Fibroblast of lung (primary cell): Measurements from ENCODE around the gene SRGAP1. TPM values are rescaled to one million over a fixed set of nuclear protein-coding genes. Genes with fewer than 3 reads are reported as not detected.

ENCODE experiments used
- DNase-seq, 2 donors: peaks; one replicate each; pipeline versions ENCODE4 v3.0.0 to v3.0.0-alpha.2; 2010; ENCODE audit warnings: low read depth in 2 of 2
- H2AFZ ChIP-seq: 2 replicates; pipeline ENCODE4 v1.5.1; 2012; ENCODE audit warnings: low read length, control low read depth, inconsistent platforms
- H3K27ac ChIP-seq: 2 replicates; pipeline ENCODE4 v1.5.1; 2011; ENCODE audit warnings: low read length, control low read depth; ENCODE audit not compliant: insufficient read depth
- H3K27me3 ChIP-seq: 2 replicates; pipeline ENCODE4 v1.5.1; 2011; ENCODE audit warnings: mild to moderate bottlenecking, low read length; ENCODE audit not compliant: control insufficient read depth, insufficient read depth
- H3K36me3 ChIP-seq: 2 replicates; pipeline ENCODE4 v1.5.1; 2011; ENCODE audit warnings: low read length; ENCODE audit not compliant: control insufficient read depth, insufficient read depth
- H3K4me1 ChIP-seq: 2 replicates; pipeline ENCODE4 v1.5.1; 2011; ENCODE audit warnings: low read length; ENCODE audit not compliant: control insufficient read depth, insufficient read depth; ENCODE audit errors: extremely low read depth
- H3K4me2 ChIP-seq: 2 replicates; pipeline ENCODE4 v1.5.1; 2011; ENCODE audit warnings: low read length, control low read depth; ENCODE audit not compliant: insufficient read depth; ENCODE audit errors: extremely low read depth
- H3K4me3 ChIP-seq, 4 experiments: fragments of 200-600 bp in 1 of 4; sonication (generic) in 1 of 4; replicated peaks in 1 of 4; 2 replicates each; pipeline ENCODE4 v1.5.1; 2011 to 2016; ENCODE audit warnings: low read length in 4 of 4, low read depth in 3 of 4, mild to moderate bottlenecking in 3 of 4, control low read depth in 2 of 4, inconsistent platforms in 1 of 4, mixed read lengths in 1 of 4; ENCODE audit not compliant: insufficient read depth in 1 of 4; ENCODE audit errors: control extremely low read depth in 1 of 4
- H3K79me2 ChIP-seq: 2 replicates; pipeline ENCODE4 v1.5.1; 2012; ENCODE audit warnings: mild to moderate bottlenecking, low read length, inconsistent platforms; ENCODE audit not compliant: control insufficient read depth, insufficient read depth
- H3K9ac ChIP-seq: 2 replicates; pipeline ENCODE4 v1.5.1; 2011; ENCODE audit warnings: mild to moderate bottlenecking, low read length, control low read depth; ENCODE audit not compliant: insufficient read depth
- H3K9me3 ChIP-seq: 2 replicates; pipeline ENCODE4 v1.5.1; 2012; ENCODE audit warnings: low read depth, low read length; ENCODE audit not compliant: control insufficient read depth, insufficient read depth
- H4K20me1 ChIP-seq: 2 replicates; pipeline ENCODE4 v1.5.1; 2011; ENCODE audit warnings: low read length; ENCODE audit not compliant: control insufficient read depth, insufficient read depth; ENCODE audit errors: extremely low read depth
- EZH2 ChIP-seq: IDR thresholded peaks from 2 replicates; pipeline ENCODE4 v1.5.1; 2012; ENCODE audit warnings: low read length, control low read depth, mild to moderate bottlenecking; ENCODE audit errors: missing control alignments
- polyA plus RNA-seq, 2 donors: library from polyadenylated mRNA; depleted of rRNA in 1 of 2; stranded (reverse) in 1 of 2; unstranded in 1 of 2; fragments of >200 nt; gene quantifications; 2 replicates each; pipeline ENCODE4 v1.2.1, GENCODE V29; 2011 to 2012; ENCODE audit warnings: missing spikeins in 1 of 2
- total RNA-seq: library from RNA; depleted of rRNA; stranded (reverse); fragments of >200 nt; gene quantifications from 2 replicates; pipeline ENCODE4 v1.2.1, GENCODE V29; 2014
- TF ChIP-seq, protein P1 (sequence below), 2 donors: IDR thresholded peaks in 1 of 2; conservative IDR thresholded peaks in 1 of 2; 1 replicate in 1 of 2; 2 replicates in 1 of 2; pipeline ENCODE4 v1.5.1; 2011 to 2012; ENCODE audit warnings: low read length in 2 of 2, control low read depth in 1 of 2, inconsistent platforms in 1 of 2, low read depth in 1 of 2, mild to moderate bottlenecking in 1 of 2

SRGAP1 gene
- total and polyA plus RNA-seq, 2 donors (not counting 1 experiment from before 2014, with no cell fraction given) = 18.9 to 30.2 TPM

DNA sequence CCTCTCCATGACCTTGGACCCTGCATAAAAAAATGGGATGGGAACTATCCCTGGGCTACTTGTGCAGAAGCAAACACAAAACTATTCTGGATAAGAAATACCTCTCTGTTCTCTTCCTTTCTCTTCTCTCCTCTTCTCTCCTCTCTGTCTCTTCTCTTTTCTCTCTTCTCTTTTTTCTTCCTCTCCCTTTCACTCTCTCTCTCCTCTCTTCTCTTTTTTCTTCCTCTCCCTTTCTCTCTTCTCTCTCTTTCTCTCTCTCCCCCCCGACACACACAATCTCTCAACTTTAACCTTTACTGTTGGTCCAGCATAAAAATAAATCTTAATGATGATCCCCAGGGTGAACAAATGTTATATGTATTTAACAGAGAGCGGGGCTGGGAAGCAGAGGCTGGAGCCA is 141.4 kb downstream of the SRGAP1 start:
- H3K27ac ChIP-seq = no peak overlapping the region
- H3K9me3 ChIP-seq = no peaks in the 10 kb centered on the region
- TF ChIP-seq, protein P1, sequence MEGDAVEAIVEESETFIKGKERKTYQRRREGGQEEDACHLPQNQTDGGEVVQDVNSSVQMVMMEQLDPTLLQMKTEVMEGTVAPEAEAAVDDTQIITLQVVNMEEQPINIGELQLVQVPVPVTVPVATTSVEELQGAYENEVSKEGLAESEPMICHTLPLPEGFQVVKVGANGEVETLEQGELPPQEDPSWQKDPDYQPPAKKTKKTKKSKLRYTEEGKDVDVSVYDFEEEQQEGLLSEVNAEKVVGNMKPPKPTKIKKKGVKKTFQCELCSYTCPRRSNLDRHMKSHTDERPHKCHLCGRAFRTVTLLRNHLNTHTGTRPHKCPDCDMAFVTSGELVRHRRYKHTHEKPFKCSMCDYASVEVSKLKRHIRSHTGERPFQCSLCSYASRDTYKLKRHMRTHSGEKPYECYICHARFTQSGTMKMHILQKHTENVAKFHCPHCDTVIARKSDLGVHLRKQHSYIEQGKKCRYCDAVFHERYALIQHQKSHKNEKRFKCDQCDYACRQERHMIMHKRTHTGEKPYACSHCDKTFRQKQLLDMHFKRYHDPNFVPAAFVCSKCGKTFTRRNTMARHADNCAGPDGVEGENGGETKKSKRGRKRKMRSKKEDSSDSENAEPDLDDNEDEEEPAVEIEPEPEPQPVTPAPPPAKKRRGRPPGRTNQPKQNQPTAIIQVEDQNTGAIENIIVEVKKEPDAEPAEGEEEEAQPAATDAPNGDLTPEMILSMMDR (conservative IDR thresholded peaks at IDR 0.05 in 1 of 2, IDR thresholded peaks at IDR 0.05 in 1 of 2; ENCODE audit: low read depth in 1 of 2, low read length in 2 of 2) = no peak
- no peak overlapping the region for H2AFZ ChIP-seq
- no peaks in the 10 kb centered on the region for H4K20me1 ChIP-seq
- no peaks in the 10 kb centered on the region for H3K27me3 ChIP-seq
- peaks cover 48% of the 10 kb centered on the region for H3K79me2 ChIP-seq
- no peak overlapping the region for H3K9ac ChIP-seq
- H3K36me3 ChIP-seq = peaks cover 6% of the 10 kb centered on the region
- no peak overlapping the region for H3K4me2 ChIP-seq
- no peak for DNase-seq
- H3K4me1 ChIP-seq = peaks cover 11% of the 10 kb centered on the region
- H3K4me3 ChIP-seq = no peak overlapping the region

DNA sequence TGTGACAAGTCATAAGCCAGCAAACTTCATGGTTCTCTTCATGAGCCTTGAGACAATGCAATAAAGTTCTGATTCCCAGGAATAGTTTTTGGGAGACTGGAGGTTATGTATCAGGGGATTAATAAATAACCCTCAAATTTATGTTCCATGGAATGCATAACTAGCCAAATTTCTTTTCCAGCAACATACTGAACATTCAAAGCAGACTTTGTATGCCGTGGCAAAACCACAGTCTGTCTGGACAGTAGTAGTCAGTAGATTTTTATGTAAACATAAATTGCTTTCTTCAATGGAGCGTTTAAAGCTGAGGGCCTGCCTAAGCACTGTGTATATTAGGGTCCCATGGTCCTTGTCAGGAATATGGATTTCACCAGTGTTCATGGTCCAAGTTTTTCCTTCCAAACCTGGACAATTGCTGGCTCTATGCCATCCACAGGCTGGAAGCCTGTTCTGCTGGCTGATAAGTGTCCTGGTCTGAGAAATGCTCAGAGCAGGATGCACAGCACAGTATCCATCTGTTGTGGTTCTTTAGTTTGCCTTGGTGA is 144.9 kb downstream of the SRGAP1 start:
- Histone ChIP-seq H3K4me2 (peak overlapping the region; percentile 1), H4K20me1 (no peaks in the 10 kb centered on the region), H3K9ac (no peak overlapping the region), H3K36me3 (peaks cover 6% of the 10 kb centered on the region), H3K4me1 (peaks cover 14% of the 10 kb centered on the region), H3K27me3 (no peaks in the 10 kb centered on the region), H3K9me3 (no peaks in the 10 kb centered on the region), H2AFZ (no peak overlapping the region), H3K27ac (no peak overlapping the region), H3K4me3 (no peak overlapping the region), H3K79me2 (peaks cover 34% of the 10 kb centered on the region)
- peak; percentile 82 to 87 for DNase-seq
- TF ChIP-seq, protein P1 (conservative IDR thresholded peaks at IDR 0.05 in 1 of 2, IDR thresholded peaks at IDR 0.05 in 1 of 2; ENCODE audit: low read depth in 1 of 2, low read length in 2 of 2) = no peak
- TF ChIP-seq EZH2 = no peak

DNA sequence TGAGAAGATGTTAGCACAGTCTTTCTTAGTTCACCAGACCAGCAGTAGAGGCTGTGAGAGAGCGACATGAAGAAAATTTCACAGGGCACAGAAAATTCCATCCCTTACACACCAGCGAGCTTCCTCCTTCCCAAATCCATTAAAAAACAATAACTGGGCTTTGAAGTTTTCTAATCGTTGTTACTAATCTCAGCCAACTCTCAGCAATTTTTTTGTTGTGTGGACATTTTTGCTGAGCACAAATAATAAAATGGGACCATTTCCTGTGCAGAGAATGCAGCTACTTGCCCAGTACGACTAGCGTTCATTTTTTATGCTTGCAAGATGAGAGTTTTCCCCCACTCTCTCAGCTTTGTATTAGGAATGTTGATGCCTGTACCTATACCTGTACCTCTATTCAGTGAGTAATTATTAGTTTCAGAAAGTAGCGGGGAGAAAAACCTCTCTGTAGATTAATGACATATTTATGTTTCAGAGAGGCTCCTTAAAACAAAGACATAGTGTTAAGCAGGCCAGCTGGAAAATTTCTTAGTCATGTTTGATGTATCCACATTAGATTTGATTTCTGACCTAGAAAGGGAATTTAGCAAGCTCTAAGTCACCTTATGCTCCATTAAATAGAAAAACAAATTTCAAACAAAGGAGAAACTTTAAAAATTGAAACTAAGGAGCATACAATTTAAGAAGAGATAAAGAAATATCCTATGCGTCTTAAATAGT is 146.5 kb downstream of the SRGAP1 start:
- H3K36me3 ChIP-seq = peaks cover 1% of the 10 kb centered on the region
- H3K9ac ChIP-seq = no peak overlapping the region
- no peaks in the 10 kb centered on the region for H3K9me3 ChIP-seq
- H3K4me2 ChIP-seq = no peak overlapping the region
- H4K20me1 ChIP-seq = no peaks in the 10 kb centered on the region
- no peak overlapping the region for H2AFZ ChIP-seq
- H3K4me3 ChIP-seq = no peak overlapping the region
- peaks cover 17% of the 10 kb centered on the region for H3K4me1 ChIP-seq
- H3K27me3 ChIP-seq = no peaks in the 10 kb centered on the region
- DNase-seq = peak; percentile 41 to 77
- TF ChIP-seq EZH2 = no peak
- TF ChIP-seq, protein P1 (conservative IDR thresholded peaks at IDR 0.05 in 1 of 2, IDR thresholded peaks at IDR 0.05 in 1 of 2; ENCODE audit: low read depth in 1 of 2, low read length in 2 of 2) = no peak
- H3K79me2 ChIP-seq = peaks cover 34% of the 10 kb centered on the region
- H3K27ac ChIP-seq = no peak overlapping the region
